GM12878 (cell line): ENCODE results near the gene TEF. TPM values are rescaled to one million over a fixed set of nuclear protein-coding genes. Genes with fewer than 3 reads are reported as not detected.

Experiments
- ATAC-seq: fragments of 200-7000 bp; cut with Tn5 transposase; 3 replicates; pipeline ENCODE4 v1.9.1; 2020; ENCODE audit warnings: mild to moderate bottlenecking, moderate library complexity
- BruUV-seq: library from RNA; stranded (reverse); fragments of 400-500 nt; replicated peaks from 2 replicates; lab custom pipeline; 2021; lab: Mats Ljungman, UMichigan
- CTCF ChIA-PET: fragments of 300-600 bp; sonication (Branson Sonifier 250); formaldehyde crosslinking; extraction: SDS; loops from one replicate; lab custom pipeline; 2021; ENCODE audit warnings: inconsistent platforms; lab: Yijun Ruan, JAX
- POLR2A ChIA-PET: fragments of 350-600 bp; formaldehyde crosslinking; extraction: SDS; loops from one replicate; lab custom pipeline; 2021; ENCODE audit warnings: inconsistent platforms; lab: Charles Lee
- RAD21 ChIA-PET: fragments of 300-600 bp; sonication (Branson Sonifier 250); formaldehyde crosslinking; loops from one replicate; lab custom pipeline; 2023; ENCODE audit warnings: antibody characterized with exemption; ENCODE audit not compliant: unreplicated experiment; lab: Charles Lee
- SMC1A ChIA-PET: fragments of 300-600 bp; sonication (Branson Sonifier 250); formaldehyde crosslinking; loops from one replicate; lab custom pipeline; 2023; ENCODE audit not compliant: unreplicated experiment, uncharacterized antibody; lab: Charles Lee
- DNase-seq: peaks from one replicate; pipeline ENCODE4 v3.0.0-alpha.2; 2011; ENCODE audit warnings: low read depth, low spot score
- FAIRE-seq: peaks from 3 replicates; lab custom pipeline; 2011; peaks lifted over from hg19 to GRCh38; lab: Jason Lieb, UNC
- H2AFZ ChIP-seq: 2 replicates; pipeline ENCODE4 v1.6.0; 2011; ENCODE audit warnings: low read depth, low read length, control low read depth; ENCODE audit not compliant: control insufficient read depth
- H3K27ac ChIP-seq: 2 replicates; pipeline ENCODE4 v1.5.1; 2011; ENCODE audit warnings: control low read depth; ENCODE audit not compliant: control insufficient read depth, insufficient read depth
- H3K27me3 ChIP-seq, 2 experiments: replicated peaks in 1 of 2; 2 replicates each; pipeline versions ENCODE4 v1.6.0 to v1.6.1; 2011; ENCODE audit warnings: low read length in 1 of 2; ENCODE audit not compliant: control insufficient read depth in 2 of 2, insufficient read depth in 2 of 2
- H3K36me3 ChIP-seq, 2 experiments: 2 replicates each; pipeline ENCODE4 v1.5.1; 2011; ENCODE audit warnings: low read length in 1 of 2; ENCODE audit not compliant: control insufficient read depth in 2 of 2, insufficient read depth in 2 of 2
- H3K4me1 ChIP-seq: 2 replicates; pipeline ENCODE4 v1.6.1; 2011; ENCODE audit warnings: mild to moderate bottlenecking, low read length, moderate library complexity, mixed read lengths; ENCODE audit not compliant: control insufficient read depth, insufficient read depth
- H3K4me2 ChIP-seq: 2 replicates; pipeline ENCODE4 v1.6.0; 2011; ENCODE audit warnings: control low read depth; ENCODE audit not compliant: control insufficient read depth, insufficient read depth
- H3K4me3 ChIP-seq: fragments of 200-600 bp; sonication (generic); 2 replicates; pipeline ENCODE4 v1.5.1; 2016
- H3K79me2 ChIP-seq: 2 replicates; pipeline ENCODE4 v1.6.0; 2011; ENCODE audit warnings: low read length; ENCODE audit not compliant: control insufficient read depth, insufficient read depth
- H3K9ac ChIP-seq: 2 replicates; pipeline ENCODE4 v1.8.0; 2011; ENCODE audit warnings: low read length, control low read depth, mixed read lengths; ENCODE audit not compliant: control insufficient read depth, insufficient read depth
- H3K9me3 ChIP-seq: replicated peaks from 3 replicates; pipeline ENCODE4 v1.5.1; 2011; ENCODE audit warnings: mild to moderate bottlenecking, low read length; ENCODE audit not compliant: control insufficient read depth, insufficient read depth
- H4K20me1 ChIP-seq: 2 replicates; pipeline ENCODE4 v1.6.0; 2011; ENCODE audit not compliant: control insufficient read depth, insufficient read depth
- BRCA1 ChIP-seq: IDR thresholded peaks from 2 replicates; pipeline ENCODE4 v1.6.1; 2011; ENCODE audit warnings: low read depth, low read length, improper control_type of control experiment
- CHD1 ChIP-seq: IDR thresholded peaks from 2 replicates; pipeline ENCODE4 v1.6.1; 2012; ENCODE audit warnings: low read depth, low read length, improper control_type of control experiment
- EZH2 ChIP-seq: IDR thresholded peaks from 2 replicates; pipeline ENCODE4 v1.6.1; 2012; ENCODE audit warnings: low read depth, mild to moderate bottlenecking, control low read depth, inconsistent platforms, low read length, borderline replicate concordance; ENCODE audit not compliant: control insufficient read depth
- IKZF1 ChIP-seq: fragments of 450-650 bp; conservative IDR thresholded peaks from 2 replicates; pipeline ENCODE4 v1.6.1; 2017; ENCODE audit warnings: antibody characterized with exemption, mild to moderate bottlenecking
- NBN ChIP-seq: fragments of 450-650 bp; IDR thresholded peaks from 2 replicates; pipeline ENCODE4 v1.6.1; 2016
- NR2C1 ChIP-seq: fragments of 450-650 bp; IDR thresholded peaks from 2 replicates; pipeline ENCODE4 v1.6.1; 2017; ENCODE audit warnings: antibody characterized with exemption, mild to moderate bottlenecking, moderate library complexity
- NR2F1 ChIP-seq: fragments of 450-650 bp; conservative IDR thresholded peaks from 2 replicates; pipeline ENCODE4 v1.6.1; 2017; ENCODE audit warnings: mild to moderate bottlenecking
- RUNX3 ChIP-seq: IDR thresholded peaks from 2 replicates; pipeline ENCODE4 v1.6.1; 2012; ENCODE audit warnings: low read length, inconsistent platforms
- SIN3A ChIP-seq: IDR thresholded peaks from 2 replicates; pipeline ENCODE4 v1.6.1; 2012; ENCODE audit warnings: low read depth, low read length, improper control_type of control experiment
- SMARCA5 ChIP-seq: fragments of 450-650 bp; IDR thresholded peaks from 2 replicates; pipeline ENCODE4 v1.6.1; 2017; ENCODE audit warnings: mild to moderate bottlenecking
- SREBF2 ChIP-seq: IDR thresholded peaks from 2 replicates; pipeline ENCODE4 v1.6.1; 2012; ENCODE audit warnings: mild to moderate bottlenecking, low read length
- SUZ12 ChIP-seq: fragments of 200-600 bp; sonication (generic); IDR thresholded peaks from one replicate; pipeline ENCODE4 v1.6.1; 2018; ENCODE audit warnings: antibody characterized with exemption, mild to moderate bottlenecking; ENCODE audit not compliant: unreplicated experiment
- TCF7 ChIP-seq: IDR thresholded peaks from 2 replicates; pipeline ENCODE4 v1.6.1; 2014; ENCODE audit warnings: antibody characterized with exemption, borderline replicate concordance
- WRNIP1 ChIP-seq: IDR thresholded peaks from 2 replicates; pipeline ENCODE4 v1.6.1; 2011; ENCODE audit warnings: low read depth, low read length, improper control_type of control experiment, borderline replicate concordance
- ZBED1 ChIP-seq: IDR thresholded peaks from 2 replicates; pipeline ENCODE4 v1.6.1; 2016; ENCODE audit warnings: borderline replicate concordance
- WGBS: methylation state at CpG from one replicate; pipeline ENCODE4 v1.1.6; 2016; ENCODE audit warnings: low lambda C conversion rate; ENCODE audit not compliant: insufficient replicate concordance, insufficient coverage; ENCODE audit errors: missing lambda C conversion rate; 5-methylcytosine and 5-hydroxymethylcytosine counted together
- in situ Hi-C: fragments of 300-500 bp; cut with MboI; formaldehyde crosslinking; loops from 9 replicates; pipeline ENCODE4 v1.14.3; 2018; ENCODE audit warnings: mixed read lengths
- intact Hi-C: fragments of 100-400 bp; cut with micrococcal nuclease; formaldehyde crosslinking; loops from one replicate; pipeline ENCODE4 v1.14.2; 2022; ENCODE audit not compliant: unreplicated experiment
- polyA plus RNA-seq, 11 experiments: library from polyadenylated mRNA; depleted of rRNA in 4 of 11; unstranded in 6 of 11; stranded (reverse) in 5 of 11; fragments of >200 nt; fragmentation: Nextera tagmentation in 4 of 11; fragmentation: Illumina TruSeq in 1 of 11; extraction: Ambion mirVana in 4 of 11; extraction: Trizol in 1 of 11; gene quantifications; 1 replicate in 1 of 11; 2 replicates in 10 of 11; pipeline versions ENCODE4 v1.2.1 to v1.2.3, GENCODE V29; 2011 to 2016; ENCODE audit warnings: inconsistent platforms in 2 of 11, missing spikeins in 2 of 11, low read depth in 1 of 11
- total RNA-seq, 4 experiments: library from RNA; depleted of rRNA in 3 of 4; stranded (reverse); fragments of >200 nt in 3 of 4; fragmentation: Illumina TruSeq in 1 of 4; extraction: Trizol in 1 of 4; gene quantifications; 2 replicates each; pipeline versions ENCODE4 v1.2.1 to v1.2.3, GENCODE V29; 2013 to 2021
- TF ChIP-seq, protein P1 (sequence below): fragments of 450-650 bp; IDR thresholded peaks from 2 replicates; pipeline ENCODE4 v1.6.1; 2016; ENCODE audit warnings: mild to moderate bottlenecking
- TF ChIP-seq, protein P2 (sequence below): fragments of 150-350 bp; IDR thresholded peaks from 2 replicates; pipeline ENCODE4 v1.6.1; 2014; ENCODE audit warnings: mild to moderate bottlenecking, low read depth, low read length
- TF ChIP-seq, protein P3 (sequence below): IDR thresholded peaks from 2 replicates; pipeline ENCODE4 v1.6.1; 2011; ENCODE audit warnings: mild to moderate bottlenecking, low read depth, low read length, moderate library complexity; ENCODE audit not compliant: insufficient replicate concordance

Gene TEF
- total and polyA plus RNA-seq, 10 of the 15 experiments (the other 5 are each of a cell fraction or from before 2014, with no cell fraction given): 0.23 to 4.9 (median 3.2) TPM

DNA sequence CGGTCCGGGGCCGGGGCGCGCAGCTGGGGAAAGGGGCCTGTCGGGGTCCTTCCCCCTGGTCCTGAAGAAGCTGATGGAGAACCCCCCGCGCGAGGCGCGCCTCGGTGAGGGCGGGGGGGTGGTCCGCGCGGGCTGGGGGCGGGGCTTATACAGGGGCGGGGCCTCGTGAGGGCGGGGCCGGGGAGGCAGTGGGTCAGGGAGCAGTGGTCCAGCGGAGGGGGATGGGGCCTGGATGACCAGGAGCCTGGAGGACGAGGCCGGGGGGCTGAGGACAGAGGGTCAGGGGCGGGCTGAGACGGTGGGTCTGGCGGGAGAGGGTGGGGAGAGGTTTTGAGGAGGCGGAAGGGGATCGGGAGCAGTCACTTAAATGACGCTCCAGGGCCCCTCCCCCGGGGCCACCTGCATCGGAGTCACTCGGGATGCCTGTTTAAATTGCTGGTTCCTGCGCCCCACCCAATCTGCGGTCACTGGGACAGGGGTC is 396 bp downstream of the TEF start:
- intact Hi-C loops: no loop called here
- no TSS peak for BruUV-seq
- TF ChIP-seq CHD1: no peak
- TF ChIP-seq, protein P1, sequence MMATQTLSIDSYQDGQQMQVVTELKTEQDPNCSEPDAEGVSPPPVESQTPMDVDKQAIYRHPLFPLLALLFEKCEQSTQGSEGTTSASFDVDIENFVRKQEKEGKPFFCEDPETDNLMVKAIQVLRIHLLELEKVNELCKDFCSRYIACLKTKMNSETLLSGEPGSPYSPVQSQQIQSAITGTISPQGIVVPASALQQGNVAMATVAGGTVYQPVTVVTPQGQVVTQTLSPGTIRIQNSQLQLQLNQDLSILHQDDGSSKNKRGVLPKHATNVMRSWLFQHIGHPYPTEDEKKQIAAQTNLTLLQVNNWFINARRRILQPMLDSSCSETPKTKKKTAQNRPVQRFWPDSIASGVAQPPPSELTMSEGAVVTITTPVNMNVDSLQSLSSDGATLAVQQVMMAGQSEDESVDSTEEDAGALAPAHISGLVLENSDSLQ: peak; percentile 74
- TF ChIP-seq, protein P2, sequence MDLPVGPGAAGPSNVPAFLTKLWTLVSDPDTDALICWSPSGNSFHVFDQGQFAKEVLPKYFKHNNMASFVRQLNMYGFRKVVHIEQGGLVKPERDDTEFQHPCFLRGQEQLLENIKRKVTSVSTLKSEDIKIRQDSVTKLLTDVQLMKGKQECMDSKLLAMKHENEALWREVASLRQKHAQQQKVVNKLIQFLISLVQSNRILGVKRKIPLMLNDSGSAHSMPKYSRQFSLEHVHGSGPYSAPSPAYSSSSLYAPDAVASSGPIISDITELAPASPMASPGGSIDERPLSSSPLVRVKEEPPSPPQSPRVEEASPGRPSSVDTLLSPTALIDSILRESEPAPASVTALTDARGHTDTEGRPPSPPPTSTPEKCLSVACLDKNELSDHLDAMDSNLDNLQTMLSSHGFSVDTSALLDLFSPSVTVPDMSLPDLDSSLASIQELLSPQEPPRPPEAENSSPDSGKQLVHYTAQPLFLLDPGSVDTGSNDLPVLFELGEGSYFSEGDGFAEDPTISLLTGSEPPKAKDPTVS: no peak
- TF ChIP-seq WRNIP1: no peak
- no peak for TF ChIP-seq RUNX3
- TF ChIP-seq EZH2: no peak
- TF ChIP-seq ZBED1: no peak
- TF ChIP-seq SUZ12: no peak
- 0 out of 2 replicates have a peak, but pooled peaks have one; percentile 22 for TF ChIP-seq NBN
- TF ChIP-seq TCF7: no peak
- peak; percentile 26; the same call in 1 of the 2 replicates for TF ChIP-seq IKZF1
- TF ChIP-seq SMARCA5: 0 out of 2 replicates have a peak, but pooled peaks have one; percentile 88
- no peak for TF ChIP-seq SREBF2
- TF ChIP-seq, protein P3, sequence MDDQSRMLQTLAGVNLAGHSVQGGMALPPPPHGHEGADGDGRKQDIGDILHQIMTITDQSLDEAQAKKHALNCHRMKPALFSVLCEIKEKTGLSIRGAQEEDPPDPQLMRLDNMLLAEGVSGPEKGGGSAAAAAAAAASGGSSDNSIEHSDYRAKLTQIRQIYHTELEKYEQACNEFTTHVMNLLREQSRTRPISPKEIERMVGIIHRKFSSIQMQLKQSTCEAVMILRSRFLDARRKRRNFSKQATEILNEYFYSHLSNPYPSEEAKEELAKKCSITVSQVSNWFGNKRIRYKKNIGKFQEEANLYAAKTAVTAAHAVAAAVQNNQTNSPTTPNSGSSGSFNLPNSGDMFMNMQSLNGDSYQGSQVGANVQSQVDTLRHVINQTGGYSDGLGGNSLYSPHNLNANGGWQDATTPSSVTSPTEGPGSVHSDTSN: peak; percentile 45
- no peak for TF ChIP-seq BRCA1
- TF ChIP-seq SIN3A: no peak
- TF ChIP-seq NR2F1: peak; percentile 35; the same call in 1 of the 2 replicates
- no peak for TF ChIP-seq NR2C1

More for the DNA sequence above, 396 bp downstream of the TEF start:
- ChIA-PET CTCF (interaction anchor here (0.8 to 1.6 kb wide), 2 partner anchors 22 to 117 kb away, joined by 3 to 6 read pairs; no protein-coding TSS in a partner anchor), RAD21 (interaction anchor here (1.0 to 2.6 kb wide), 12 partner anchors 21 to 459 kb away, joined by 3 to 18 read pairs (median 6); partner anchors contain the start of genes ACO2, PHF5A, PMM1 and POLR3H), SMC1A (interaction anchor here (0.9 to 1.3 kb wide), 2 partner anchors 10 to 19 kb away, joined by 3 read pairs; no protein-coding TSS in a partner anchor), POLR2A (interaction anchor here (0.7 to 1.6 kb wide), 13 partner anchors 62 to 238 kb away, joined by 3 to 15 read pairs (median 5); partner anchors contain the start of genes ACO2, DESI1, PHF5A and PMM1)
- in situ Hi-C loops: no loop called here
- no peaks in the 10 kb centered on the region for H3K36me3 ChIP-seq
- peak overlapping the region; percentile 90 for H3K4me3 ChIP-seq
- H3K9ac ChIP-seq: peak overlapping the region; percentile 58; the same call in 1 of the 2 replicates
- no peaks in the 10 kb centered on the region for H3K9me3 ChIP-seq
- H2AFZ ChIP-seq: peak overlapping the region; percentile 92
- H3K27me3 ChIP-seq: no peaks in the 10 kb centered on the region
- ATAC-seq (peak; percentile 65), FAIRE-seq (no peak), DNase-seq (no peak)
- H3K27ac ChIP-seq: peak overlapping the region; percentile 74; the same call in 1 of the 2 replicates
- H4K20me1 ChIP-seq: no peaks in the 10 kb centered on the region
- peak overlapping the region; percentile 86 for H3K4me2 ChIP-seq
- 0% methylated on average over 8 of the region's 35 CpGs for WGBS
- no peaks in the 10 kb centered on the region for H3K79me2 ChIP-seq
- H3K4me1 ChIP-seq: peaks cover 7% of the 10 kb centered on the region
